ENCODE measurements around the gene NEBL.

DNA sequence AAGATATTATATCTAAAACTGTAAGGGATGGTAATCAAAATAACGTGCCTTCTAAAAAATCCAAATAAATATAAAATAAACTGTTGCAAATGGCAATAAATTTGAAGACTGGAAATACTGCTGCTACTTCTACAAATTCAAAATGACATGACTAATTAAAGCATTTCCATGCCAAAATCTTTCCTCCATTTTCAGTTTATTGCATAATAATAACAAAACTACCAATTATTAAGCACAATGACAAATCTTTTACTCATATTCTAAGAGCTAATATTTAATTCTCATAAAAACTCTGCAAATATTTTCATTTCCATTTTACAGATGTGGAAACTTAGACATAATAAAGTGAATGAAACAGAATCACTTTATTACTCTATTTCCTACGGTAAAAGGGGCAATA, 38.8 kb upstream of the NEBL start:
- TF ChIP-seq EP300 (IDR thresholded peaks at IDR 0.05) (no peak), POLR2A (IDR thresholded peaks at IDR 0.05; ENCODE audit: low read depth) (no peak)
- TF ChIP-seq, protein P1, sequence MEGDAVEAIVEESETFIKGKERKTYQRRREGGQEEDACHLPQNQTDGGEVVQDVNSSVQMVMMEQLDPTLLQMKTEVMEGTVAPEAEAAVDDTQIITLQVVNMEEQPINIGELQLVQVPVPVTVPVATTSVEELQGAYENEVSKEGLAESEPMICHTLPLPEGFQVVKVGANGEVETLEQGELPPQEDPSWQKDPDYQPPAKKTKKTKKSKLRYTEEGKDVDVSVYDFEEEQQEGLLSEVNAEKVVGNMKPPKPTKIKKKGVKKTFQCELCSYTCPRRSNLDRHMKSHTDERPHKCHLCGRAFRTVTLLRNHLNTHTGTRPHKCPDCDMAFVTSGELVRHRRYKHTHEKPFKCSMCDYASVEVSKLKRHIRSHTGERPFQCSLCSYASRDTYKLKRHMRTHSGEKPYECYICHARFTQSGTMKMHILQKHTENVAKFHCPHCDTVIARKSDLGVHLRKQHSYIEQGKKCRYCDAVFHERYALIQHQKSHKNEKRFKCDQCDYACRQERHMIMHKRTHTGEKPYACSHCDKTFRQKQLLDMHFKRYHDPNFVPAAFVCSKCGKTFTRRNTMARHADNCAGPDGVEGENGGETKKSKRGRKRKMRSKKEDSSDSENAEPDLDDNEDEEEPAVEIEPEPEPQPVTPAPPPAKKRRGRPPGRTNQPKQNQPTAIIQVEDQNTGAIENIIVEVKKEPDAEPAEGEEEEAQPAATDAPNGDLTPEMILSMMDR (IDR thresholded peaks at IDR 0.05), result no peak

Data from esophagus muscularis mucosa (tissue), 4 donors.